ENCODE data around the gene CARNS1.
"Not testable (repeated sequence)": the region's sequence is repeated elsewhere in the genome, so short reads cannot be mapped to it uniquely, and the experiment has no call there.

The CARNS1 gene

DNA sequence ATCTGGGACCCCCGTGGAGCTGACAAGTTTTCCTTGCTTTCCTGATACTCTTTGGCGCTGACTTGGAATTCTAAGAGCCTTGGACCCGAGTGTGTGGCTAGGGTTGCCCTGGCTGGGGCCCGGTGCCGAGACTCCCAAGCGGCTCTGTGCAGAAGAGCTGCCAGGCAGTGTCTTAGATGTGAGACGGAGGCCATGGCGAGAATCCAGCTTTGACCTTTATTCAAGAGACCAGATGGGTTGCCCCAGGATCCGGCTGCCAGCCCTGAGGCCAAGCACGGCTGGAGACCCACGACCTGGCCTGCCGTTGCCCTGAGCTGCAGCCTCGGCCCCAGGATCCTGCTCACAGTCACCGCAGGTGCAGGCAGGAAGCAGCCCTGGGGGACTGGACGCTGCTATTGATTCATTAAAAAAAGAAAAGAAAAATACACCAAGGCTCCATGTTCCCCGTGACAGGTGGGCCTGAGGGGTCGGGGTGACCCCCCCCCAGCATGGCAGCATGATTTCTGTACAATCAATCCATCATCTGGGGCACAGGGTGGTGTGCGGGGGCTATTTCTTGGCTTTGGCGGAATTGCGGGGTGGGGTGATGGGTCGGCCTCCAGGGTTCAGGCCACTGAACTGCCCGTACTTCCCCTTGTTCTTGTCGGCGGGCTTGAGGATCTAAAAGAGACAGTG is 17.4 kb upstream of the CARNS1 start:
- TF ChIP-seq CTCF (IDR thresholded peaks at IDR 0.05; ENCODE audit: low read depth, low read length): no peak
- Histone ChIP-seq H3K4me3 (ENCODE audit: low read depth, low read length) (no peak overlapping the region), H3K36me3 (peaks cover 47% of the 10 kb centered on the region), H3K4me1 (peaks cover 12% of the 10 kb centered on the region), H3K27me3 (no peaks in the 10 kb centered on the region), H3K9me3 (no peaks in the 10 kb centered on the region)
- no peak for DNase-seq

- no peaks in the 10 kb centered on the region for H3K27me3 ChIP-seq
- H3K36me3 ChIP-seq: peaks cover 41% of the 10 kb centered on the region
- no peaks in the 10 kb centered on the region for H3K9me3 ChIP-seq
- no peak for DNase-seq
- H3K4me1 ChIP-seq: peaks cover 12% of the 10 kb centered on the region
- no peak for TF ChIP-seq CTCF (IDR thresholded peaks at IDR 0.05; ENCODE audit: low read depth, low read length)
- H3K4me3 ChIP-seq (ENCODE audit: low read depth, low read length): no peak overlapping the region
Measured at GRCh38 chr11:67398661-67399563, 16.6 kb upstream of the CARNS1 start.

- TF ChIP-seq CTCF (IDR thresholded peaks at IDR 0.05; ENCODE audit: low read depth, low read length): no peak
- Histone ChIP-seq H3K4me3 (ENCODE audit: low read depth, low read length) (peak overlapping the region; percentile 73), H3K36me3 (peaks cover 38% of the 10 kb centered on the region), H3K4me1 (peaks cover 12% of the 10 kb centered on the region), H3K9me3 (no peaks in the 10 kb centered on the region), H3K27me3 (no peaks in the 10 kb centered on the region)
- DNase-seq: peak; percentile 86
Measured at GRCh38 chr11:67400251-67400941, 15.1 kb upstream of the CARNS1 start.

DNA sequence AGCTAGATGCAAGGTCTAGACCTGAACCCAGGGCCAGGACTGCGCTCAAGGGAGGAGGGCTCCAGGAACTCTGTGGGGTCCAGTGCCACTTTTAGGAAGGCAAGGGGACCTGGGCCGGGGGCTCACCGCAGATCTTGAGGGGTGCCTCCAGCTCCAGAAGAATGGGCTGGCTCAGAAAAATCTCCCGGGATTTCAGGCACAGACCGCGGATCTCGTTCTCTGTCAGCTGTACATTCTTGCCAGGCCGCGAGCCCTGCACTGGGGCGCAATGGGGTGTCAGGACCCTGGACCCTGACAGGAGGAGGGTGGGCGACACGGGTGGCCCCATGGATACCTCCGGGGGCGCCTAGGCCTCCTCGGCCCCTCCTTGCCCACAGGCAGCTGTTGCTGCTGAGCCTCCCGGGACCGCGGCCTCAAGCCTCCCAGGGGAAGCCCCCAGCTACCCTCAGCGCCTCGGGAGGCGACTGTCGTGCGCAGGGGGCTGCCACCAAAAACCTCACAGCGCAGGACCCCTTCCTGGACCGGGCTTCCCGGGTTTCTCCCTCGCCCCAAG is 14.5 kb upstream of the CARNS1 start:
- no peaks in the 10 kb centered on the region for H3K9me3 ChIP-seq
- no peaks in the 10 kb centered on the region for H3K27me3 ChIP-seq
- no peak for TF ChIP-seq CTCF (IDR thresholded peaks at IDR 0.05; ENCODE audit: low read depth, low read length)
- DNase-seq: no peak
- peaks cover 32% of the 10 kb centered on the region for H3K36me3 ChIP-seq
- H3K4me1 ChIP-seq: peaks cover 12% of the 10 kb centered on the region
- peak overlapping the region; percentile 73 for H3K4me3 ChIP-seq (ENCODE audit: low read depth, low read length)

DNA sequence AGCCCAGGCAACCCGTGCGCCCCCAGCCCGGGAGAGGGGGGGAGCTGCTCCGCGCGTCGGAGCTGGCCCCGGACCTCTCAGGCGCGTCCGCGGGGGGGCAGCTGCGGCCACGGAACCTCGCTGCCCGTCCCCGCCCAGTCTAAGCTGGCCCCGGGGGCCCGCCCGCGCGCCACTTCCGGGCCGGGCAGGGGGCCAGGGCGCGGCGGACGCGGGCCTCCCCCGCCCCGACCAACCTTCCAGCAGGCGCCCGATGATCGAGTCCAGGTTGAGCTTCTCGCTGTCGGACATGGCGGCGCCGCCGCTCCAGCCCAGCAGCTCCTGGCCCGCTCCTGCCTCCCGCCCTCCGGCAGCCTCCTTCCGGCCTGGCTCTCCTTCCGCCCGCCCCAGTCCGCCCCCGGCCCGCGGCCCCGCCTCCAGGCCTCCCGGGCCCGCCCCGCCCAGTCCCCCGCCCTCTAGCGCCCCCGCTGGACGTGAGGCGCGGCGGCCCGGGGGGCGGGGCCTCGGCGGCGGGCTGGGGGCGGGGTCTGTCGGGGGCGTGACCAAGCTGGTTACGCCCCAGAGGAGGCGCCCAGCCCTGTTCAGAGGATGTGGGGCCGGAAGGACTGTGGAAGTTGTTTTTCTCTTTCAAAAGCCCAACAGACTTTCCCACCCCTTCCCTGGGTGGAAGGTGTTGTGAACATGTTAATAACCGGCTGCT is 13.8 kb upstream of the CARNS1 start, which contains the start of gene PPP1CA:
PPP1CA (minus strand) TSS at position 364 of the 697 bp plus-strand sequence; CDS start at position 288, 76 bp downstream.
- H3K4me1 ChIP-seq: peaks cover 12% of the 10 kb centered on the region
- no peaks in the 10 kb centered on the region for H3K27me3 ChIP-seq
- peak within 1 kb of the TSS; percentile 73 for H3K4me3 ChIP-seq (ENCODE audit: low read depth, low read length)
- H3K36me3 ChIP-seq: peaks cover 28% of the 10 kb centered on the region
- DNase-seq: peak; percentile 97
- no peak for TF ChIP-seq CTCF (IDR thresholded peaks at IDR 0.05; ENCODE audit: low read depth, low read length)
- no peaks in the 10 kb centered on the region for H3K9me3 ChIP-seq

GRCh38 chr11:67402192-67402839 is 13.2 kb upstream of the CARNS1 start:
- not testable (repeated sequence) for H3K9me3 ChIP-seq, DNase-seq, H3K27me3 ChIP-seq
- peaks cover 27% of the 10 kb centered on the region for H3K36me3 ChIP-seq
- peaks cover 14% of the 10 kb centered on the region for H3K4me1 ChIP-seq
- peak overlapping the region; percentile 47 for H3K4me3 ChIP-seq (ENCODE audit: low read depth, low read length)

DNA sequence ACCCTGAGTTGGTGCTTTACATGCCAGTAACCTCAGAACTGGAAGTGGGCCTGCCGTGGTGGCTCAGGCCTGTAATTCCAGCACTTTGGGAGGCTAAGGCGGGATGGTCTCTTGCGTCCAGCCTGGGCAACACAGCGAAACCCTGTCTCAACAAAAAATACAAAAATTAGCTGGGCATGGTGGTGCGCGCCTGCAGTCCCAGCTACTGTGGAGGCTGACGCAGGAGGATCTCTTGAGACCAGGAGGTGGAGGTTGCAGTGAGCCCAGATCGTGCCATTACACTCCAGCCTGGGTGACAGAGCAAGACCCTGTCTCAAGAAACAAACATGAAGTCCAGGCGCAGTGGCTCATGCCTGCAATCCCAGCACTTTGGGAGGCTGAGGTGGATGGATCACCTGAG is 12.4 kb upstream of the CARNS1 start:
- not testable (repeated sequence) for H3K27me3 ChIP-seq; DNase-seq; H3K4me3 ChIP-seq (ENCODE audit: low read depth, low read length); H3K9me3 ChIP-seq
- peaks cover 12% of the 10 kb centered on the region for H3K4me1 ChIP-seq
- H3K36me3 ChIP-seq: peaks cover 19% of the 10 kb centered on the region

Measured in BE2C (cell line).